Hepatocyte (in vitro differentiated cells): ENCODE results near the gene STRC.
"Not testable (repeated sequence)": the region's sequence is repeated elsewhere in the genome, so short reads cannot be mapped to it uniquely, and the experiment has no call there.

Source experiments
- CTCF ChIP-seq: fragments of 200-600 bp; sonication (generic); IDR thresholded peaks from 2 replicates; pipeline ENCODE4 v1.5.1; 2016; ENCODE audit warnings: antibody characterized with exemption, mild to moderate bottlenecking; ENCODE audit not compliant: poor library complexity
- EZH2 ChIP-seq: fragments of 200-600 bp; sonication (generic); IDR thresholded peaks from 2 replicates; pipeline ENCODE4 v1.6.1; 2016; ENCODE audit warnings: antibody characterized with exemption, mild to moderate bottlenecking, borderline replicate concordance
- EZH2phosphoT487 ChIP-seq: fragments of 200-600 bp; sonication (generic); IDR thresholded peaks from one replicate; pipeline ENCODE4 v1.6.1; 2018; ENCODE audit warnings: antibody characterized with exemption, mild to moderate bottlenecking, low read depth, moderate library complexity; ENCODE audit not compliant: unreplicated experiment, severe bottlenecking

DNA sequence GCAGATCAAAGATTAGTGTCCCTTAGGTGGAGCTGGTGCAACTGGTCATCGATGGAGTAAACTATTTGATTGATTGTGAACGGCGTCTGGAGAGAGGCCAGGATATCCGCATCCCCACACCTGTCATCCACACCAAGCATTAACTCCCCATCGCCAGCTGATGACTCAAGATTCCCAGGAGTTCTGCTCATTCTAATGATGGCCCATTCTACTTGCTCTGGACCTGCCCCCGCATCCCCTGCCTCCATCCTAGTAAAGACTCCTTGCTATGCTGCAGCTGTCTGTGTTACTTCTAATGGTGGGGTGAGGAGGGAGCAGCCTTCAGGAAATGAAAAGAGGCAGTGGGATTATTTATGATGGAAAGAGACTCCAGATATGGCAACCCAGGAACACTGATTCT, 19.5 kb downstream of the STRC start:
- not testable (repeated sequence) for TF ChIP-seq CTCF, EZH2, EZH2phosphoT487
